ENCODE measurements around the gene LAMTOR3. TPM values are rescaled to one million over a fixed set of nuclear protein-coding genes. Genes with fewer than 3 reads are reported as not detected.

The LAMTOR3 gene
- total and polyA plus RNA-seq, 12 donors, result 24.2 to 103 (median 46.1) TPM

DNA sequence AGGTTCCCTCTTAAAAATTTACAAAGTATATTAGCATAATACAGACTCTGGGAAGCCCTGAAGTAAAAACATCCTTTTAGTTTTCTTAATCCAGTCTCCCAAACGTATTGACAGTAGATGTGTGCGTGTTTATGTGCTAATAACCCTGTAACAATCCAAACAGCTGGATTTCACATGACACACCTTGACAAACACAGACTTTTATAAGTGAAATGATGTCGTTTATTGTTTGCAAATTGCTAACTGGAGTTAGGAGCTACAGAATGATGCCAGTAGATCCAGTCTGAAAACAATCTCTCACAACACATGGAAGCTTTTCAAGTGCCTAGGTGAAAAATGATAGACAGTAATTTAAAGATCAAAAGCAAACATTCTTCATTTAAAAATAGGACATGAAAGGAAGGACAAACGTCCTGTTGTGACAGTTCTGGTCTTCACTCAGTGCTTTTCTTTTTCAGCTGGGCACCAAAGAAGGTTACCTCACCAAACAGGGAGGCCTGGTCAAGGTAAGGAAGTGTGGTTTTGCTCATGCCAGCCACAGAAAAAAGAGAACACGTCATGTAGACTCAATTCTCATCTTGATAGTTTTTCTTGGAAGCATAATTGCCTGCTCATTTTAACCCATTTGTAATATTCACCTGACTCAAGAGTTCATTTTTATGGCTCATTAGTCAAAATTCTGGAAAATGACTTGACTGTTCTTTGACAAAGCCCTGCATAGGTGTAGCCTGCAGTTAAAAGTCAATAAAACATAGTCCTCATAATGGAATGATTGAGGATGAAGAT is 32.9 kb downstream of the LAMTOR3 start:
- no peaks in the 10 kb centered on the region for H3K36me3 ChIP-seq (replicated peaks in 1 of 2)
- no peak for TF ChIP-seq POLR2A (IDR thresholded peaks at IDR 0.05)
- TF ChIP-seq, protein P1, sequence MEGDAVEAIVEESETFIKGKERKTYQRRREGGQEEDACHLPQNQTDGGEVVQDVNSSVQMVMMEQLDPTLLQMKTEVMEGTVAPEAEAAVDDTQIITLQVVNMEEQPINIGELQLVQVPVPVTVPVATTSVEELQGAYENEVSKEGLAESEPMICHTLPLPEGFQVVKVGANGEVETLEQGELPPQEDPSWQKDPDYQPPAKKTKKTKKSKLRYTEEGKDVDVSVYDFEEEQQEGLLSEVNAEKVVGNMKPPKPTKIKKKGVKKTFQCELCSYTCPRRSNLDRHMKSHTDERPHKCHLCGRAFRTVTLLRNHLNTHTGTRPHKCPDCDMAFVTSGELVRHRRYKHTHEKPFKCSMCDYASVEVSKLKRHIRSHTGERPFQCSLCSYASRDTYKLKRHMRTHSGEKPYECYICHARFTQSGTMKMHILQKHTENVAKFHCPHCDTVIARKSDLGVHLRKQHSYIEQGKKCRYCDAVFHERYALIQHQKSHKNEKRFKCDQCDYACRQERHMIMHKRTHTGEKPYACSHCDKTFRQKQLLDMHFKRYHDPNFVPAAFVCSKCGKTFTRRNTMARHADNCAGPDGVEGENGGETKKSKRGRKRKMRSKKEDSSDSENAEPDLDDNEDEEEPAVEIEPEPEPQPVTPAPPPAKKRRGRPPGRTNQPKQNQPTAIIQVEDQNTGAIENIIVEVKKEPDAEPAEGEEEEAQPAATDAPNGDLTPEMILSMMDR (IDR thresholded peaks at IDR 0.05), result no peak
- H3K9me3 ChIP-seq (replicated peaks in 1 of 3), result peaks cover 0 to 7% (median 0%) of the 10 kb centered on the region in 3 donors
- no peak overlapping the region for H3K4me3 ChIP-seq
- no peaks in the 10 kb centered on the region for H3K27me3 ChIP-seq
- intact Hi-C loops (cut with DNase I), result no loop called here
- DNase-seq, result no peak
- H3K27ac ChIP-seq, result no peak overlapping the region
- no peaks in the 10 kb centered on the region for H3K4me1 ChIP-seq (replicated peaks in 1 of 2)
- 43 to 51% (median 47%) methylated on average over 5 of the region's 5 CpGs for WGBS, 4 donors

GRCh38 chr4:99860521-99860920 is 33.7 kb downstream of the LAMTOR3 start:
- DNase-seq, result no peak
- Histone ChIP-seq H3K36me3 (replicated peaks in 1 of 2) (no peaks in the 10 kb centered on the region), H3K4me3 (no peak overlapping the region), H3K27ac (no peak overlapping the region), H3K4me1 (replicated peaks in 1 of 2) (no peaks in the 10 kb centered on the region), H3K27me3 (no peaks in the 10 kb centered on the region), H3K9me3 (replicated peaks in 1 of 3) (peaks cover 0 to 7% (median 0%) of the 10 kb centered on the region in 3 donors)
- WGBS, 4 donors, result 67 to 80% (median 72%) methylated on average over 2 of the region's 2 CpGs
- TF ChIP-seq POLR2A (IDR thresholded peaks at IDR 0.05), result no peak
- TF ChIP-seq, protein P1 (IDR thresholded peaks at IDR 0.05), result no peak
- intact Hi-C loops (cut with DNase I), result no loop called here

- no peak for DNase-seq
- H3K27me3 ChIP-seq, result no peaks in the 10 kb centered on the region
- TF ChIP-seq, protein P1 (IDR thresholded peaks at IDR 0.05), result no peak
- 33 to 100% (median 92%) methylated on average over 1 to 2 of the region's 2 CpGs for WGBS, 4 donors
- no peak overlapping the region for H3K4me3 ChIP-seq
- H3K27ac ChIP-seq, result no peak overlapping the region
- no peaks in the 10 kb centered on the region for H3K36me3 ChIP-seq (replicated peaks in 1 of 2)
- peaks cover 0 to 7% (median 0%) of the 10 kb centered on the region in 3 donors for H3K9me3 ChIP-seq (replicated peaks in 1 of 3)
- H3K4me1 ChIP-seq (replicated peaks in 1 of 2), result no peaks in the 10 kb centered on the region
- intact Hi-C loops (cut with DNase I), result no loop called here
Measured at GRCh38 chr4:99859618-99860017, 34.6 kb downstream of the LAMTOR3 start.

GRCh38 chr4:99857307-99857706 is 36.9 kb downstream of the LAMTOR3 start:
- Histone ChIP-seq H3K4me1 (replicated peaks in 1 of 2) (no peaks in the 10 kb centered on the region), H3K27ac (peak overlapping the region in 1 of 5 donors; percentile 76), H3K36me3 (replicated peaks in 1 of 2) (no peaks in the 10 kb centered on the region), H3K4me3 (no peak overlapping the region), H3K27me3 (no peaks in the 10 kb centered on the region), H3K9me3 (replicated peaks in 1 of 3) (peaks cover 0 to 7% (median 0%) of the 10 kb centered on the region in 3 donors)
- TF ChIP-seq POLR2A (IDR thresholded peaks at IDR 0.05), result no peak
- TF ChIP-seq, protein P1 (IDR thresholded peaks at IDR 0.05), result no peak
- WGBS, 4 donors, result 39 to 58% (median 53%) methylated on average over 3 of the region's 3 CpGs
- DNase-seq, result no peak
- intact Hi-C loops (cut with DNase I), result no loop called here

Measured in adrenal gland (tissue), 12 donors.